Measurements from ENCODE around the gene PUM2.

The PUM2 gene

GRCh38 chr2:20317690-20318089, 33.0 kb downstream of the PUM2 start:
- peaks cover 20% of the 10 kb centered on the region for H3K36me3 ChIP-seq (ENCODE audit: control insufficient read depth, insufficient read depth, low read length)
- H3K27ac ChIP-seq (ENCODE audit: low read depth, low read length), result no peak overlapping the region
- H3K4me1 ChIP-seq (ENCODE audit: control insufficient read depth, insufficient read depth, low read length), result no peaks in the 10 kb centered on the region
- H3K4me3 ChIP-seq (ENCODE audit: low read length), result no peak overlapping the region
- H3K9ac ChIP-seq (ENCODE audit: low read length), result no peak overlapping the region
- H3K27me3 ChIP-seq (ENCODE audit: control insufficient read depth, insufficient read depth, low read length), result no peaks in the 10 kb centered on the region

- Histone ChIP-seq H3K27me3 (ENCODE audit: control insufficient read depth, insufficient read depth, low read length) (no peaks in the 10 kb centered on the region), H3K36me3 (ENCODE audit: control insufficient read depth, insufficient read depth, low read length) (peaks cover 20% of the 10 kb centered on the region), H3K4me1 (ENCODE audit: control insufficient read depth, insufficient read depth, low read length) (no peaks in the 10 kb centered on the region), H3K27ac (ENCODE audit: low read depth, low read length) (no peak overlapping the region), H3K9ac (ENCODE audit: low read length) (no peak overlapping the region), H3K4me3 (ENCODE audit: low read length) (no peak overlapping the region)
Measured at GRCh38 chr2:20317197-20317596, 33.4 kb downstream of the PUM2 start.

GRCh38 chr2:20314562-20315501, 35.8 kb downstream of the PUM2 start:
- Histone ChIP-seq H3K27ac (ENCODE audit: low read depth, low read length) (no peak overlapping the region), H3K36me3 (ENCODE audit: control insufficient read depth, insufficient read depth, low read length) (peaks cover 17% of the 10 kb centered on the region)

GRCh38 chr2:20313659-20314058, 37.0 kb downstream of the PUM2 start:
- Histone ChIP-seq H3K36me3 (ENCODE audit: control insufficient read depth, insufficient read depth, low read length) (peaks cover 17% of the 10 kb centered on the region), H3K27me3 (ENCODE audit: control insufficient read depth, insufficient read depth, low read length) (no peaks in the 10 kb centered on the region), H3K27ac (ENCODE audit: low read depth, low read length) (no peak overlapping the region), H3K9ac (ENCODE audit: low read length) (no peak overlapping the region), H3K4me1 (ENCODE audit: control insufficient read depth, insufficient read depth, low read length) (no peaks in the 10 kb centered on the region), H3K4me3 (ENCODE audit: low read length) (no peak overlapping the region)

More at GRCh38 chr2:20314562-20315501, 35.8 kb downstream of the PUM2 start:
- Histone ChIP-seq H3K27me3 (ENCODE audit: control insufficient read depth, insufficient read depth, low read length) (no peaks in the 10 kb centered on the region), H3K9ac (ENCODE audit: low read length) (no peak overlapping the region), H3K4me1 (ENCODE audit: control insufficient read depth, insufficient read depth, low read length) (no peaks in the 10 kb centered on the region), H3K4me3 (ENCODE audit: low read length) (no peak overlapping the region)

GRCh38 chr2:20309001-20309400, 41.6 kb downstream of the PUM2 start:
- Histone ChIP-seq H3K9ac (ENCODE audit: low read length) (no peak overlapping the region), H3K27me3 (ENCODE audit: control insufficient read depth, insufficient read depth, low read length) (no peaks in the 10 kb centered on the region), H3K27ac (ENCODE audit: low read depth, low read length) (no peak overlapping the region), H3K4me1 (ENCODE audit: control insufficient read depth, insufficient read depth, low read length) (peaks cover 1% of the 10 kb centered on the region), H3K4me3 (ENCODE audit: low read length) (no peak overlapping the region), H3K36me3 (ENCODE audit: control insufficient read depth, insufficient read depth, low read length) (peaks cover 14% of the 10 kb centered on the region)

GRCh38 chr2:20307311-20307710, 43.3 kb downstream of the PUM2 start:
- H3K27ac ChIP-seq (ENCODE audit: low read depth, low read length), result no peak overlapping the region
- H3K9ac ChIP-seq (ENCODE audit: low read length), result no peak overlapping the region
- peaks cover 4% of the 10 kb centered on the region for H3K4me1 ChIP-seq (ENCODE audit: control insufficient read depth, insufficient read depth, low read length)
- H3K36me3 ChIP-seq (ENCODE audit: control insufficient read depth, insufficient read depth, low read length), result peaks cover 12% of the 10 kb centered on the region
- H3K4me3 ChIP-seq (ENCODE audit: low read length), result no peak overlapping the region
- no peaks in the 10 kb centered on the region for H3K27me3 ChIP-seq (ENCODE audit: control insufficient read depth, insufficient read depth, low read length)

- Histone ChIP-seq H3K4me1 (ENCODE audit: control insufficient read depth, insufficient read depth, low read length) (peaks cover 4% of the 10 kb centered on the region), H3K27me3 (ENCODE audit: control insufficient read depth, insufficient read depth, low read length) (no peaks in the 10 kb centered on the region), H3K4me3 (ENCODE audit: low read length) (no peak overlapping the region), H3K27ac (ENCODE audit: low read depth, low read length) (no peak overlapping the region), H3K9ac (ENCODE audit: low read length) (no peak overlapping the region), H3K36me3 (ENCODE audit: control insufficient read depth, insufficient read depth, low read length) (peaks cover 12% of the 10 kb centered on the region)
Measured at GRCh38 chr2:20304411-20304810, 46.2 kb downstream of the PUM2 start.

- Histone ChIP-seq H3K4me3 (ENCODE audit: low read length) (no peak overlapping the region), H3K36me3 (ENCODE audit: control insufficient read depth, insufficient read depth, low read length) (peaks cover 12% of the 10 kb centered on the region), H3K9ac (ENCODE audit: low read length) (no peak overlapping the region), H3K4me1 (ENCODE audit: control insufficient read depth, insufficient read depth, low read length) (peaks cover 4% of the 10 kb centered on the region), H3K27ac (ENCODE audit: low read depth, low read length) (no peak overlapping the region), H3K27me3 (ENCODE audit: control insufficient read depth, insufficient read depth, low read length) (no peaks in the 10 kb centered on the region)
Measured at GRCh38 chr2:20303966-20304365, 46.7 kb downstream of the PUM2 start.

- Histone ChIP-seq H3K27me3 (ENCODE audit: control insufficient read depth, insufficient read depth, low read length) (no peaks in the 10 kb centered on the region), H3K36me3 (ENCODE audit: control insufficient read depth, insufficient read depth, low read length) (peaks cover 9% of the 10 kb centered on the region), H3K4me3 (ENCODE audit: low read length) (no peak overlapping the region), H3K9ac (ENCODE audit: low read length) (no peak overlapping the region), H3K27ac (ENCODE audit: low read depth, low read length) (no peak overlapping the region), H3K4me1 (ENCODE audit: control insufficient read depth, insufficient read depth, low read length) (peaks cover 4% of the 10 kb centered on the region)
Measured at GRCh38 chr2:20302019-20302418, 48.6 kb downstream of the PUM2 start.

- H3K4me3 ChIP-seq (ENCODE audit: low read length), result no peak overlapping the region
- no peak overlapping the region for H3K9ac ChIP-seq (ENCODE audit: low read length)
- peaks cover 4% of the 10 kb centered on the region for H3K4me1 ChIP-seq (ENCODE audit: control insufficient read depth, insufficient read depth, low read length)
- H3K27ac ChIP-seq (ENCODE audit: low read depth, low read length), result no peak overlapping the region
- peaks cover 6% of the 10 kb centered on the region for H3K36me3 ChIP-seq (ENCODE audit: control insufficient read depth, insufficient read depth, low read length)
- H3K27me3 ChIP-seq (ENCODE audit: control insufficient read depth, insufficient read depth, low read length), result no peaks in the 10 kb centered on the region
Measured at GRCh38 chr2:20300656-20301055, 50.0 kb downstream of the PUM2 start.

GRCh38 chr2:20299113-20299512, 51.5 kb downstream of the PUM2 start:
- H3K9ac ChIP-seq (ENCODE audit: low read length), result no peak overlapping the region
- peaks cover 6% of the 10 kb centered on the region for H3K36me3 ChIP-seq (ENCODE audit: control insufficient read depth, insufficient read depth, low read length)
- H3K4me1 ChIP-seq (ENCODE audit: control insufficient read depth, insufficient read depth, low read length), result peaks cover 4% of the 10 kb centered on the region
- no peak overlapping the region for H3K4me3 ChIP-seq (ENCODE audit: low read length)
- no peak overlapping the region for H3K27ac ChIP-seq (ENCODE audit: low read depth, low read length)
- no peaks in the 10 kb centered on the region for H3K27me3 ChIP-seq (ENCODE audit: control insufficient read depth, insufficient read depth, low read length)

- H3K4me1 ChIP-seq (ENCODE audit: control insufficient read depth, insufficient read depth, low read length), result no peaks in the 10 kb centered on the region
- no peak overlapping the region for H3K9ac ChIP-seq (ENCODE audit: low read length)
- H3K27ac ChIP-seq (ENCODE audit: low read depth, low read length), result no peak overlapping the region
- no peaks in the 10 kb centered on the region for H3K27me3 ChIP-seq (ENCODE audit: control insufficient read depth, insufficient read depth, low read length)
- peaks cover 8% of the 10 kb centered on the region for H3K36me3 ChIP-seq (ENCODE audit: control insufficient read depth, insufficient read depth, low read length)
- H3K4me3 ChIP-seq (ENCODE audit: low read length), result no peak overlapping the region
Measured at GRCh38 chr2:20294231-20294630, 56.4 kb downstream of the PUM2 start.

GRCh38 chr2:20292984-20293383, 57.7 kb downstream of the PUM2 start:
- Histone ChIP-seq H3K9ac (ENCODE audit: low read length) (no peak overlapping the region), H3K4me1 (ENCODE audit: control insufficient read depth, insufficient read depth, low read length) (no peaks in the 10 kb centered on the region), H3K36me3 (ENCODE audit: control insufficient read depth, insufficient read depth, low read length) (peaks cover 8% of the 10 kb centered on the region), H3K27ac (ENCODE audit: low read depth, low read length) (no peak overlapping the region), H3K27me3 (ENCODE audit: control insufficient read depth, insufficient read depth, low read length) (no peaks in the 10 kb centered on the region), H3K4me3 (ENCODE audit: low read length) (no peak overlapping the region)

Data from rectal smooth muscle tissue (tissue), 1 donor.